Stimulated activated CD4-positive, alpha-beta T cell treated with anti-CD3 and anti-CD28 coated beads, TNF-alpha, amount 100 ng/mL, for 4 hours (primary cell): ENCODE data around the gene TWNK.

Experiments used
- DNase-seq, 3 experiments: peaks; one replicate each; pipeline ENCODE4 v3.0.0-alpha.2; 2020; ENCODE audit warnings: low read depth in 3 of 3

TWNK gene

DNA sequence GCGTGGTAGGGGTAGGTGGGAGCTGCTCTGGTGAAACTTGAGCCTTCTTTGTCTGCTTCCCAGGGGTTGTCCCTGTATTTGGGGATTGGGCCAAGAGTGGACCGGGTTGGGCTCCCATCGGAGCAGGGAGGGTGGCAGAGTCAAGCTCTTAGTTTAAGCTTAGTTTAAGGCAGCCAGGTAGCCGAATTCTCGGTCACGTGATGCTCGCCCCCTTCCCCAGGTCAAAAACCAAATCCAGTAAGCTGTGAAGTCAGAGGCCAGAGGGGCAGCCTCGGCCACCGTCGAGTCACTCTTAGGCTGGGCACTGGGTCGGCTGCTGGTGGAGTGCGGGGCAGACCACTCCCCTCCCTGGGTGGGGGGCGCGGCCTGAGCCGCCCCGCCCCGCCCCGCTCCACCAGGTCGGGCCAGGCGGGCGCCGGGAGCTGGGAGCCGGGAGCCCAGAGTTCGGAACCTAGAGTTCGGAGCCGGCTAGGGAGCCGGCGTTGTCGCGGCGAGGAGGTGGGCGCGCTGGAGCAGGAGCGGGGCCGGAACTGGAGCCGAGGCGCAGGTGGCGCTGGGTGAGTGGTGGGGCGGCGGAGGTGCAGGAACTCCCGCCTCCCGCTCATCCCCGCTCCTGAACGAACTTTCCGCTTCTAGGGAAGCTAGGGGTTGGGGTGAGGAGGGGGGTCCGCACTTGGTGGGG is 9.5 kb downstream of the TWNK start:
- peak in 2 of 3 experiments; percentile 24 to 26 for DNase-seq

DNA sequence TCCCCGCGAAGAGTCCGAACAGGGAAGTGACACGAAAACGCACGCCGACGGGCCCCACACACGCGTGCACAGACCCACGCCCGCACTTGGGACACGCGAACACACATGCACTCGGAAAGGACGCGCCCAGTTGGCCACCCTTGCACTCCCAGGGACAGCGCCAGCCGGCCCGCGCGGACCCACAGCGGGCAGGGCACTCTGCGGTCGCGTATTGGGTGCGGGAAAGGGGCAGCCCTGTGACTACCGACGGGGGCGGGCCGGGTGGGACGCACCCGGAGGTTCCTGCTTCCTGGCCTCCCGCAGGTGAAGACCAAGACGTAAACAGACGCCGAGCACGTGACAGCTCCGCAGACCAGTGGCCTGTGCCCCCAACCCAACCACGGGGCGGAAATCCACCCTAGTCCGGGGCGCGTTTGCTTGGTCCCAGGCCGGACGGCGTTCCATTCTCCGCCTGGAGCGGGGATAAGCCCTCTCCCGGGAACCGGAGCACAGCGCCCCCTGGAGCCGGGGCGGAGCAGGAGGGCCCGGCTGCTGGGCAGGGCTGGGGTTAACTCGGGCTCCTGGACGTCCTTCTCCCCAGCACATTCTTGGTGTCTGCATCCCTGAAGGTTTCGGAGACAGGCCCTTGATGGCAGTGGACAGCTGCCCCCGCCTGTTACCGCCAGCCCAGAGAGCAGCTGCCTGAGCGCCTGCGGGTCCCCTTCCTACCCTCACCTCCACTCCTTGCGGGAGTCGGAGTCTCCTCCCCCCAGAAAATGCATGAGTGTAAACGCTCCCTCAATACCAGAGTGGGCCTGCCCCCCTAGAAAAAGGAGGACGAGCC is 10.2 kb downstream of the TWNK start:
- DNase-seq = peak; percentile 45 to 58 (median 50)

DNA sequence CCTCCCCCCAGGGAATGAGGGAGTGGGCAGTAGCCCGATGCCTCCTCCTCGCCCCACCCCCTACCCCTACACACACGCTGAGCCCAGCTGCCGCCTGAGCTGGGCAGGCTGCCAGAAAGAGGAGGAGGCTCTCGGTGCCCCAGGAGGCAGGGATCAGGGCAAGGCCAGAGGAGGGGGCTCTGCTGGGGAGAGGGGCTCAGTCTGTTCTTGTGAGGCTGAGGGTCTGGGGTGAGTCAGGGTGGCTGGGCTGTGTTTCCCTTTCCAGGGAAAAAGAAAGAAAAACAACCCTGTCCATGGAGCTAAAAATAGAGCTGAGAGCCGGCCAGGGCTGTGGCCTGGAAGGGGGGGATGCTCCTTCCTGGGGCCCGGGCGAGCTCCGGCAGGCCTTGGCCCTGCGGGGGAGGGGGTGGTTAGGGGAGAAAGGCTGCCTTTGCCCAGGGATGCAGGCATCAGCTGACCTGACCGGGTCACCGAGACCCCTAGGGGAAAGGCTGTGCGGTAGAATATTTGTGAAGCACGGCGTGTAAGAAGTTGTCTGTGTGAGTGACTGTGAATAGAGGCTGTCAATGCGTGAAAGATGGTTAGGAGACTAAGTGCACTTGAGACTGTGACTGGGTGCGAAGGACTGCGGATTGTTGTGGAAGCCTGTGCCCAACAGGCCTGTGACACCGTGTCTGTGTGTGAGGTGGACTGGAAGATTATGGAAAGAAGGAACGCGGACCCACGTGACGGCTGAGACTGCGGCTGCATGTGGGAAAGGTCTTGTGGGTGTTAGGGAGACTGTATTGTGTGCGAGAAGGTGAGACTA is 11.0 kb downstream of the TWNK start:
- peak; percentile 38 to 49 (median 48) for DNase-seq

DNA sequence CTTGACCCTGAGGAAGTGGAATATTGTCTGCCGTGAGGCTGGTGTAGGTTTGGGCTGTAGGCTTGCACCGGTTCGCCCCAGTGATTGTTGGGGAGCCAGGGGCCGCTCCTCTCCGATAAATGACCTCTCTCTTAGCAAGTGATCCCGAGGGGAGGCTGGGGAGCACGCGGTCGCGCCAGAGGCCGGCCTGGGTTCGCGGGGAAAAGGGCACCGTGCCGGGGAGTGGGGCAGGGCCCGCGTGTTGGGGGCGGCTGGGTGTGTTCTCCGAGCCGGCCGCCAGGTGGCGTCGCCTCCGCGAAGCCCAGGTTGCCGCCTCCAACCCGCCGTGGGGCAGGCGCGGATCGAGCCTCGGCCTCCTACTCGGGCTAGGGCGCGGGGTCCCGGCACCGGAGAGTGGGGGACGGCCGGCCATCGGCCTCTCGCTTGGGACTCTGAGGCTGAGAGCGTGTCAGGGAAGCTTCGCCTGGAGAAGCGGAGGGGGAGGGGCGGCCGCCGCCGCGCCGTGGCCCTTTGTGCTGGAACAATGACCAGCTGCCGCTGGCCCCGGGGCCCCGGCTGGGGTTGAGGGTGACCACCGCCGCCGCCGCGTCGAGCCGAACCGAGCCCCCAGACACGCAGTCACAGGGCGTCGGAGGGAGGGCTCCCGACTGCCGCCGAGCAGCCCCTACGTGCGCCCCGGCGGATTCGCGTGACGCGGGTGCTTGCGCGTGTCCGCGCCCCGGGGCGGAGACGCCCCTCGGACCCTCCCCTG is 11.8 kb downstream of the TWNK start:
- peak; percentile 64 to 74 (median 66) for DNase-seq

DNA sequence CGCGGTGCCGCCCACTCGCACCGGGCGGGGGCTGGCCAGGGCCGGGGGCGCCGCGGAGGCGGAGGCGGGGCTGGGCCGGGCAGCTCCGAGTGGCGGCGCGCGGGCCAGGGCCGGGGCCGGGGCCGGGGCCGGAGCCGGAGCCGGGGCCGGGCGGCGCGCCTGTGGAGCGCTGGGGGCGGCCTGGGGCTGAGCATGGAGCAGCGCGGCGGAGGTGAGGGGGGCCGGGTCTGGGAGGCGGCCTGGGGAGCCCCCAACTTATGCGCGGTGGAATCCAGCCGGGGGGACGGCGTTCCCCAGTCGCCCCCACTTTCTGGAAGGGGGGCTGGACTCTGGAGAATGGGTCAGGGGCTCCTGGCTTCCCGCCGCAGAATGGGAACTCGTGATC is 12.4 kb downstream of the TWNK start, which contains the start of gene LZTS2:
Gene LZTS2 (plus strand): TSS at position 67 of the 385 bp plus-strand sequence. CDS start 2,731 bp downstream, outside the sequence.
- DNase-seq = no peak

DNA sequence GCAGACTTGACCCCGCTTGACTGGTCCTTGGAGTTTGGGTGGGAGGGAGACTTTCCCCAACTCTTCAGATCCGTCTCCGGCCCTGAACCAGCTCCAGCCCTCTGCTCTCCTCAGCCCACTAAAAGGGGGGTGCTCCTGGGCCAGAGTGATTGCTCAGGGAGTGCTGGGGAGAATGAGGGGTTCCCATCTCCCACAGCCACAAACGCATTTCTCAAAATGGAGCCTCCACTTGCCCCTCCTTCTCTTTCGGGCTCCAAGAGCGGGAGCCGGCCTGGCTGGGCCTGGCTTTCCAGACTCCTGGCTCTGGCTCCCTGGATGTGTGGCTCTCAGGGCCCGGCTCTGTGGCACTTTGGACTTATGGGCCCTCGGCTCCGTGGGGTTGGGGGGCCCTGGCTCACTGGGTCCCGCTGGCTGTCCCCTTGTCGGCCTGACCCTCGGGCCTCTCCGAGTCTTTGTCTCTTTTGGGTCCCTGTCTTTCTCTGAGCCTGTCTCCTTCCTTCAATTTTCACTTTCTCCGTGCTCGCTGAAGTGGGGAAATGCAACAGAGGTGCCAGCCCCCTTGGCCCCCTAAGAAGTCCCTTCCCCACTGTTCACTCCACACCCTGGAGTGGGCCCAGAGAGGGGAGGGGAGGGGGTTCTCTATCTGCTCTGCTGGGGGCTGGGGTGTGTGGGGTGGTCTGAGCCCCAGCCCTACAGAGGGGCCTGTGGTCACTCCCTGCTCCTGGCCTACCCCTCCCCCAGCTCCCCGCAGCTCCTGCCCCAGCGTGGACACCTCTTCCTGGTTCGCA is 13.0 kb downstream of the TWNK start:
- DNase-seq = no peak

DNA sequence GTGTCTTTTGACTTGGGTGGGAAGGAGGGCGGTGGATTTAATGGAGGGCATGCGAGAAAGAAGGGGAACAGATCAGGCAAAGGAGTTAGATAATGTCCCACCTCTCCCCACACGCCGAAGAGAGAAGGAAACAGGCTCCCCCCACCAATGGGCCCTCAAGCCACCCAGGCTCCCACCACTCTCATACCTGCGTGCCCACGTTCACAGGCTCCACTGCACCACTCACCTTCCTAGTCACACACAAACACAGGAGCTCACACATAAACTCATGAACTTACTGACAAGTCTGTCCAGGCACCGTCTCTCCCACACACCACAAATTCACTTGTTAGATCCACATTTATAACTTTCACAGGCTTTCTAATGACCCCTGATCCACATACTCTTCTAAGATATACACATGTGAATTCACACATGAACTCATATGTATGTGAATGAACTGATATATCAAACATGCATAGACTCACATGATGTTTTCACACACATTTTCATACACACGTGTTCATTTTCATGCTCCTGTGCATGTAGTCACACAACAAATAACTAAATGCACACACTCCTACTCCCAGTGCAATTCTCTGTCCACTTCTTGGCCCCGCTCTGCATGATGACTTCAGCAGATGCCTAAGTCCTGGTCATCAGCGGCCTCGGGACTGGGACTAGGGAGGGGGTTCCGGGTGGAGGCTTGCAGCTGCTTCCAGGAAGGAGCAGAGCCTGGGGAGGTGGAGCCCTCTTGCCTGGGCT is 13.7 kb downstream of the TWNK start:
- no peak for DNase-seq

DNA sequence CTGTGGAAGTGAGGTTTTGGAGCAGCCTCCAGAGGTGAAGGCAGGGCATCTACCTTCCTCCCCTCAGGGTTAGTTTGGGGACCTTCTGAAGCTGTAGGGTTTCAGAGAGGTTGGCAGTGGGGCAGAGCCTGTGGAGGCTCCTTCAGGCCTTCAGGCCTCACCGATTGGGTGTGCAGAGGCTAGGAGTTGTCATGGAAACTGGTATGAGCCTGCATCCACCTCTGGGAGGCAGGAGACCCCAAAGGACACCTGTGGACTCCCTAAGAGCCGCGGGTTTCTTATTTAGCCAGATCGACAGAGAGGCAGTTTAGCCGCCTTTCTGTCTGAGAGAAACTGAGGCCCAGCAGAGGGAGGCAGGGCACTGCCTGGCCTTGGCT is 14.3 kb downstream of the TWNK start:
- DNase-seq = no peak

DNA sequence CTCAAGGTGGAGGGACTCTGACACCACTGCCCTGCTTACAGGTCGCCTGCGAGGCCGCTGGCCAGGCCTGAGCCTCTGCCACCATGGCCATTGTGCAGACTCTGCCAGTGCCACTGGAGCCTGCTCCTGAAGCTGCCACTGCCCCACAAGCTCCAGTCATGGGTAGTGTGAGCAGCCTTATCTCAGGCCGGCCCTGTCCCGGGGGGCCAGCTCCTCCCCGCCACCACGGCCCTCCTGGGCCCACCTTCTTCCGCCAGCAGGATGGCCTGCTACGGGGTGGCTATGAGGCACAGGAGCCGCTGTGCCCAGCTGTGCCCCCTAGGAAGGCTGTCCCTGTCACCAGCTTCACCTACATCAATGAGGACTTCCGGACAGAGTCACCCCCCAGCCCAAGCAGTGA is 15.1 kb downstream of the TWNK start:
- no peak for DNase-seq

DNA sequence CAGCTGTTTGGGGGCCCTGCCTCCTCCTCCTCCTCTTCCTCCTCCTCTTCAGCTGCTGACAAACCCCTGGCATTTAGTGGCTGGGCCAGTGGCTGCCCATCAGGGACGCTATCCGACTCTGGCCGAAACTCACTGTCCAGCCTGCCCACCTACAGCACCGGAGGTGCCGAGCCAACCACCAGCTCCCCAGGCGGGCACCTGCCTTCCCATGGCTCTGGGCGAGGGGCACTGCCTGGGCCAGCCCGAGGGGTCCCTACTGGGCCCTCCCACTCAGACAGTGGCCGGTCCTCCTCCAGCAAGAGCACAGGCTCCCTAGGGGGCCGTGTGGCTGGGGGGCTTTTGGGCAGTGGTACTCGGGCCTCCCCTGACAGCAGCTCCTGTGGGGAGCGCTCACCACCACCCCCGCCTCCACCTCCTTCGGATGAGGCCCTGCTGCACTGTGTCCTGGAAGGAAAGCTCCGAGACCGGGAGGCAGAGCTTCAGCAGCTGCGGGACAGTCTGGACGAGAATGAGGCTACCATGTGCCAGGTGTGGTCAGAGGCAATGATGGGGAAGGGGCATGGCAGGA is 16.4 kb downstream of the TWNK start:
- no peak for DNase-seq

DNA sequence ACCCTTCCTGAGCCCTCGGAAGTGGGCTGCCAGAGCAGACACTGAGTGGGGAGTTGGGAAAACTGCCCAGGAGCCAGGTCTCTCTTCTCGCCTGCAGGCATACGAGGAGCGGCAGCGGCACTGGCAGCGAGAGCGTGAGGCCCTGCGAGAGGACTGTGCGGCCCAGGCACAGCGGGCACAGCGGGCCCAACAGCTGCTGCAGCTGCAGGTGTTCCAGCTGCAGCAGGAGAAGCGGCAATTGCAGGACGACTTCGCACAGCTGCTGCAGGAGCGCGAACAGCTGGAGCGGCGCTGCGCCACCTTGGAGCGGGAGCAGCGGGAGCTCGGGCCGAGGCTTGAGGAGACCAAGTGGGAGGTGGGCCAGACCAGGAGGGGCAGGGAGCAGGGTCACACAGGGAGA is 18.0 kb downstream of the TWNK start:
- no peak for DNase-seq

DNA sequence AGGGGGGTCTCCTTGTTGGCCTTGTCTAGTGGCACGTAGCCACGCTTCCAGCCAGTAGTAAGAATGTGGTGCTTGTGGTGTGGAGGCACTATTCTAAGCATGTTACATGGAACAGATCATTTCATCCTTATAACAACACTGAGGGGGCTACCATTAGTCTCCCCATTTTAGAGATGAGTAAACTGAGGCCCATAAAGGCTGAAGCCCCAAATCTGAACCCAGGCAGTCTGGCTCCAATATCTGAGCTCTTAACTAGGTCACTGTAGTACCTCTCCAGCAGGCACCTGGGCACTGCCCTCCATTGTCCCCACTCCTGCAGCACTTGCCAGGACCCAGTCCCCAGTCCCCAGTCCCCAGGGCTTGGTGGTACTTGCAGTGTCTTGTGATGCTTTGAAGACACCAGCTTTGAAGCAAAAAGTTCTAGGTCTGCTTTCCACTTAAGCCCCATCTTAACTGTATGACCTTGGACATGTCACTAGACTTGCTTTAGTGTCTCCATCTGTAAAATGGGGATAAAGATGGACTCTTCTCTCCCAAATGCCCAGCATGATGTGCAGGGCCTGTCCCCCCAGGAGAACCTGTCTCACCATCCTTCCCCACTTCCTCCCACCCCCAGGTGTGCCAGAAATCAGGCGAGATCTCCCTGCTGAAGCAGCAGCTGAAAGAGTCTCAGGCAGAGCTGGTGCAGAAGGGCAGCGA is 18.7 kb downstream of the TWNK start:
- DNase-seq = no peak

DNA sequence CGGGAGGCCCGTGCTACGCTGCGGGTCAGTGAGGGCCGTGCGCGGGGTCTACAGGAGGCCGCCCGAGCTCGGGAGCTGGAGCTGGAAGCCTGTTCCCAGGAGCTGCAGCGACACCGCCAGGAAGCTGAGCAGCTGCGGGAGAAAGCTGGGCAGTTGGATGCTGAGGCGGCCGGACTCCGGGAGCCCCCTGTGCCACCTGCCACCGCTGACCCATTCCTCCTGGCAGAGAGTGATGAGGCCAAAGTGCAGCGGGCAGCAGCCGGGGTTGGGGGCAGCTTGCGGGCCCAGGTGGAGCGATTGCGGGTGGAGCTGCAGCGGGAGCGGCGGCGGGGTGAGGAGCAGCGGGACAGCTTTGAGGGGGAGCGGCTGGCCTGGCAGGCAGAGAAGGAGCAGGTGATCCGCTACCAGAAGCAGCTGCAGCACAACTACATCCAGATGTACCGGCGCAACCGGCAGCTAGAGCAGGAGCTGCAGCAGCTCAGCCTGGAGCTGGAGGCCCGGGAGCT is 19.3 kb downstream of the TWNK start:
- no peak for DNase-seq

DNA sequence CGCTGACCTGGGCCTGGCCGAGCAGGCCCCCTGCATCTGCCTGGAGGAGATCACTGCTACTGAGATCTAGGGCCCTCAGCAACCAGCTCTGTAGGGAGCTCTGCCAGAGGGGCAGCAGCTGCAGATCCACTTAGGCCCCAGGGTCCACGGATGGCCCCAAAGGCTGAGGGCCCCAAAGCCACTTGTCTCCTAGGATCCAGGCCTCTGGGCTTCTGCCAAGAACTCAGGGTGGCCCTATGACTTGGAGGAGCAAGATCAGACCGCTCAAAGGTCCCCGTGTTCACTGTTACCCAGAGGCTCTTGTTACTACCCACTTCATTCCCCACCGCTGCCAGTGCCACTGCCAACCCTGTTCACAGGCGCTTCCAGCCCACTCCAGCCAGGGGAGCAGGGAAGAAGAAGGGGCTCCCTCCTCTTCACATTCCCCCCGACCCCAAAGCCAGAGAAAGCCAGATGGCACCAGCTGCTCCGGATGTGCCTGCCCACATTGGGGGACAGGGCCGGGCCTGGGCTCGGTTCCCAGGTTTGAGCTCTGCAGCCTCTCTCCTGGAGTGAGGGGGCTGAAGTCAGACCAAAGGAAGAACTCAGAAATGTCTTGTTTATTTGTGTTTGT is 19.9 kb downstream of the TWNK start:
- DNase-seq = no peak

DNA sequence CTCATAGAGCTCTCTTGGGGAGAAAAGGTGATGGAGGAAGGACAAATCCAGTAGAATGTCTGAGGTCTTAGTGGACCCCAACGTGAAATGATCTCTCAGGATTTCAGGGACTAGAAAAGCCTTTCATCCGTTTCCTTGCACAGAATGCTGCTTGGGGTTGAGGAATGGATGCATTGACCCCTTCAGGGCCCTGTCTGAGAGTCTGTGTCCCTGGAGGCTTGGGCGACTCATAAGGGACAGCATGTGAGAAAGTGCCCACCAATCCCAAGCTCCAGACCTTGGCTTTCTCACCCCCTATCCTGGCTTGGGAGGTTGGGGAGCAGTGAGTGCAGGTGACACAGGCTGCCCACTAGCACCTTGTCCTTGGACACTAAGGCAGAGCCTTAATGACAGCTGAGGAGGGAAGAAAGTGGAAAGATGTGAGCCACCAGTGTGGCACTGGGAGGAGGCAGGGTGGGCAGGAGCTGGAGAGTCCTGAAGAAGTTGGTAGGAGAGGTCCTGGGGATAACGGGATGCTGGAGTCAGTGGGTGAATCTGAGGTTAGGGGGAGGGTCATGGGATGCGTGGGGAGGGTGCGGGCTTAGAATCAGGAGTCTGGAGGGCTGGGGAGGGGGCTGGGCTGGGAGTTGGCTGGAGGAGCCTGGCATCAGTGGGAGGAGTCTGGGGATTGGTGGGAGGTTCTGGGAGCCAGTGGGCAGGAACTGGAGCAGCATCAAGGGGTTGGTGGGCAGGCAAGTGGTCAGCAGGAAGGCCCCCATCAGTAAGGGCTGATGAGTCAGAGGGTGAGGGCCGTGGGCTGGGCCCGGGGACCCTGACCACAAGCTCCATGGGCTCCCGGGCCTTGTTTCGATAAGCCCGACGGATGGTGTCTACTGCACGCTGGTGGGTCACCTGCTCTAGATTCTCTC is 20.8 kb downstream of the TWNK start:
- no peak for DNase-seq

DNA sequence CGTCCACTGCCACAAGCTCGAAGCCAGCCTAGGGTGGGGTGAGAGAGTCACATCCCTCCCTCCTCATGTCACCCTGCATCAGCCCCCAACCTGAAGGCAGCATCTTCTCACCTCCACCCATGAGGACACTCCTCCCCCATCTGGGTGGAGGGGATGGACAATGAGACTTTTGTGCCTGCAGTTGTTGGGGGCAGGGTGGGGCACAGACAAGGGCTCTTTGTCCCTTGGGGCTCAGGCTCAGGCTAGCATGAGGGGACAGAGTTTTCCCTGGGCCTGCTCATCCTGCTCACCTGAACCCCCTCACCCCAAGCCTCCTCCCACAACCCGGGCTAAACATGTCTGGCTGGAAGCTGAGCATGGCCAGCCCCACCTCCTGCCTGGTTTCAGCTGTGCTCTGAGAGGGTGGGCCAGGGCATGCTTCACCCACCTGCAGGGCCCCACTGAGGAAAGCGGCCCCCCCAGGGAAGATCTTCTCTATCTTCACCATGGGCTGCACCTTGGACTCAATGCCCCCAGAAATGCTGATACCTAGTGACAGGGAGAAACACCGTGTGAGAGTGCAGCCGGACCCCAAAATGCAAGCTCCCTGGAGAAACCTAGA is 21.6 kb downstream of the TWNK start:
- no peak for DNase-seq

DNA sequence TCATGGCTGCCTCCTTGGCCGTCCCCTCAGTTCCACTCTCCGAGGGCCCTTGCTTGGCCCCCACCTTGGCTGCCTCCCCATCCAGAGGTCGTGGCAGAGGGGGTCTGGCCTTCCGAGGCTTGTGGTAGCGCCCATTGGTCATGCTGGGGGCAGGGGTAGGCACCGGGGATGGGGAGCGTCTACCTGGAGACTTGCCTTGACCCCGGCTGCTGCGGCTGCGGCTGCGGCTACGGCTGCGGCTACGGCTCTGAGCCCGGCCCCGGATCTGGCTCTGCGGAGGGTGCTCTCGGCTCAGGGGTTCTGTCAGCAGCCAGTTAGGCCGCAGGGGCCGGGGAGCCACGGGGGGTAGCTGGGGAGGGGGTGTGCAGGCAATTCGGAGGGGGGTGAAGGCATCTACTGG is 23.0 kb downstream of the TWNK start:
- no peak for DNase-seq
